ENCODE measurements around the gene EFHC2. TPM values are rescaled to one million over a fixed set of nuclear protein-coding genes. Genes with fewer than 3 reads are reported as not detected.

EFHC2 gene
- total and polyA plus RNA-seq, 5 donors from 2014 or later, result 0.14 to 1.1 (median 0.47) TPM

DNA sequence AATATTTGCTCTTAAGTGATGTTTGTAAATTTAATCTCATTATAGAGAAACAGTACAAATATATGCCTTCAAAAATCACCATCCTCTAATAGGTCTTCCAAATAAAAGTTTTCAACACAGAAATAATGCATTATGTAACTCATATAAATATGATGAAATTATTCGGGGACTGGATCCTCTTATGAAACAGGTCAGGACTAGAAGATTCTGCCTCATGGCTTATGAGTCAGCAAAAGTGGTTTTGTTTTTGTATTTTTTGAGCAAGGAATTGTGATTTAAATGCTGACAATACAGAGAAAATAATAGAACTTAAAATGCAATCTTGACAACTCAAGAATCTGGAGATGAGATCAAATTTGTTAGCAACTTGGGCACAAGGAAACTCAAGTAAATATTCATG is 190.6 kb downstream of the EFHC2 start:
- Mint-ChIP-seq H3K27me3 (peaks cover 4% of the 10 kb centered on the region), H3K4me3 (no peak overlapping the region), H3K9me3 (peaks cover 0 to 2% (median 0%) of the 10 kb centered on the region in 7 donors), H3K36me3 (no peaks in the 10 kb centered on the region), H3K4me1 (no peaks in the 10 kb centered on the region), H3K27ac (no peak overlapping the region)
- no peaks in the 10 kb centered on the region for H3K9me3 ChIP-seq (ENCODE audit: control insufficient read depth in 2 of 2, low read length in 2 of 2)
- no peaks in the 10 kb centered on the region for H3K4me1 ChIP-seq (ENCODE audit: control insufficient read depth, insufficient read depth, low read length, poor library complexity, severe bottlenecking)
- ATAC-seq (ENCODE audit: low read depth in 2 of 2) (no peak), DNase-seq (no peak)
- H3K27me3 ChIP-seq (ENCODE audit: control insufficient read depth, insufficient read depth, low read length), result no peaks in the 10 kb centered on the region
- H3K27ac ChIP-seq (ENCODE audit: insufficient read depth, low read length, poor library complexity, severe bottlenecking), result no peak overlapping the region
- H3K4me3 ChIP-seq (ENCODE audit: low read depth, low read length), result no peak overlapping the region
- H3K36me3 ChIP-seq (ENCODE audit: control insufficient read depth, insufficient read depth, low read length), result no peaks in the 10 kb centered on the region

- Histone ChIP-seq H3K9me3 (ENCODE audit: control insufficient read depth in 2 of 2, low read length in 2 of 2) (no peaks in the 10 kb centered on the region), H3K27me3 (ENCODE audit: control insufficient read depth, insufficient read depth, low read length) (no peaks in the 10 kb centered on the region), H3K36me3 (ENCODE audit: control insufficient read depth, insufficient read depth, low read length) (no peaks in the 10 kb centered on the region), H3K27ac (ENCODE audit: insufficient read depth, low read length, poor library complexity, severe bottlenecking) (no peak overlapping the region), H3K4me1 (ENCODE audit: control insufficient read depth, insufficient read depth, low read length, poor library complexity, severe bottlenecking) (no peaks in the 10 kb centered on the region), H3K4me3 (ENCODE audit: low read depth, low read length) (no peak overlapping the region)
- Mint-ChIP-seq H3K4me3 (no peak overlapping the region), H3K4me1 (no peaks in the 10 kb centered on the region), H3K9me3 (peaks cover 0 to 1% (median 0%) of the 10 kb centered on the region in 7 donors), H3K36me3 (no peaks in the 10 kb centered on the region), H3K27me3 (no peaks in the 10 kb centered on the region), H3K27ac (no peak overlapping the region)
- DNase-seq (no peak), ATAC-seq (ENCODE audit: low read depth in 2 of 2) (no peak)
Observed at GRCh38 chrX:44147130-44147529, 196.3 kb downstream of the EFHC2 start.

DNA sequence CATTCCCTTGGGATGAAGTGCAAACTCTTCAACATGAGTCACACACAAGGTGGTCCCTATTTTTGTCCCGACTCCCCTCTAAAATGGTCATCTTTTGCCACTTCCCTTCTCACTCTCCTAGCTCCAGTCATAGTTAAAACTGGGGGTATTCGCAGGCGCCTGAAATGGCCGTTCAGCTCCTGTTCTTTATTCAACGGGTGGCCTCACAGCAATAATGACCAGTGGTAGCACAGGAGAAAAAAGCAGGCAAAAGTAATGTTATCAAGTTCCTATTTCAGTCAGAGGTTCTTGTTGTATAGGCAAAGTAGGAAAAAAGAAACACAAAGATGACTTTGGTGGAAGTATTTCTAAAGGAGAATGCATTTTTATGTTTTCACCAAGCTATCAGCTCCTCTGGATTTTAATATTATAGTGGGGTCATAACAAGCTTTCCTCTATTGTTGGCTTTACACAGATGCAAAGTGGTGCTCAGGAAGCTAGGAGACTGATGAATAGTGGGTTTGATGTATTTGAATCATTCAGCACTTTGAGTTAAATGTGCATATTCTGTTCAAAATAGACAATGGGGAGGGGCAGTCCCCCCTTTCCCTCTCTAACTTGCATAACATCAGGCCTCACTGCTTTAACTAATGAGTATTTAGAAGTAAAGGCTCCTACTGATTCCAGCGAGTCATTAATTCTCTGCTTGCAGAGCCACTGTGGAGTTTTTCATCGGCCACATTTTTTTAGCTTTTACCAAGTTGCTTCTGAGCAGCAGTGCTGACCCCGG is 199.1 kb downstream of the EFHC2 start:
- ATAC-seq (ENCODE audit: low read depth in 2 of 2), result no peak
- Histone ChIP-seq H3K9me3 (ENCODE audit: control insufficient read depth in 2 of 2, low read length in 2 of 2) (no peaks in the 10 kb centered on the region), H3K4me3 (ENCODE audit: low read depth, low read length) (no peak overlapping the region), H3K4me1 (ENCODE audit: control insufficient read depth, insufficient read depth, low read length, poor library complexity, severe bottlenecking) (no peaks in the 10 kb centered on the region), H3K27ac (ENCODE audit: insufficient read depth, low read length, poor library complexity, severe bottlenecking) (no peak overlapping the region), H3K36me3 (ENCODE audit: control insufficient read depth, insufficient read depth, low read length) (no peaks in the 10 kb centered on the region), H3K27me3 (ENCODE audit: control insufficient read depth, insufficient read depth, low read length) (no peaks in the 10 kb centered on the region)
- H3K4me1 Mint-ChIP-seq, result no peaks in the 10 kb centered on the region
- H3K27ac Mint-ChIP-seq, result no peak overlapping the region
- H3K27me3 Mint-ChIP-seq, result no peaks in the 10 kb centered on the region
- peaks cover 0 to 1% (median 0%) of the 10 kb centered on the region in 7 donors for H3K9me3 Mint-ChIP-seq
- DNase-seq, result no peak
- no peak overlapping the region for H3K4me3 Mint-ChIP-seq
- no peaks in the 10 kb centered on the region for H3K36me3 Mint-ChIP-seq

- DNase-seq (no peak), ATAC-seq (ENCODE audit: low read depth in 2 of 2) (no peak)
- H3K27me3 ChIP-seq (ENCODE audit: control insufficient read depth, insufficient read depth, low read length), result no peaks in the 10 kb centered on the region
- Mint-ChIP-seq H3K9me3 (peaks cover 0 to 5% (median 0%) of the 10 kb centered on the region in 7 donors), H3K4me1 (no peaks in the 10 kb centered on the region), H3K27me3 (no peaks in the 10 kb centered on the region), H3K36me3 (no peaks in the 10 kb centered on the region), H3K27ac (no peak overlapping the region), H3K4me3 (no peak overlapping the region)
- no peak overlapping the region for H3K27ac ChIP-seq (ENCODE audit: insufficient read depth, low read length, poor library complexity, severe bottlenecking)
- H3K4me3 ChIP-seq (ENCODE audit: low read depth, low read length), result no peak overlapping the region
- H3K9me3 ChIP-seq (ENCODE audit: control insufficient read depth in 2 of 2, low read length in 2 of 2), result peaks cover 0 to 2% of the 10 kb centered on the region in 2 experiments
- no peaks in the 10 kb centered on the region for H3K4me1 ChIP-seq (ENCODE audit: control insufficient read depth, insufficient read depth, low read length, poor library complexity, severe bottlenecking)
- H3K36me3 ChIP-seq (ENCODE audit: control insufficient read depth, insufficient read depth, low read length), result no peaks in the 10 kb centered on the region
Observed at GRCh38 chrX:44143061-44143602, 200.3 kb downstream of the EFHC2 start.

DNA sequence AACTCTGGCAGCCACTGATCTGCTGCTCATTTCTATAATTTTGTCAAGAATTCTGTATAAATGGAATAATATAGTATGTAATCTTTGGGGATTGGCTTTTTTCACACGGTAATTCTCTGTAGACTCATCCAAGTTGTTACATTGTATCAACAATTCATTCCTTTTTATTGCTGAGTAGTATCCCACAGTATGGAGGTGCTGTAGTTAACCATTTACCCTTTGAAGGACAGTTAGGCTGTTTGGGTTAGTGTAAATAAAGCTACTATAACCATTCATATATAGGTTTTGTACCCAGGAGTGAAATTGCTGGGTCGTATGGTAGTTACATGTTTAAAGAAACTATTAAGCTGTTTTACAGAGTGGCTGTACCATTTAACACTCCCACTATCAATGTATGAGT is 213.3 kb downstream of the EFHC2 start:
- Histone ChIP-seq H3K9me3 (ENCODE audit: control insufficient read depth in 2 of 2, low read length in 2 of 2) (no peaks in the 10 kb centered on the region), H3K27ac (ENCODE audit: insufficient read depth, low read length, poor library complexity, severe bottlenecking) (no peak overlapping the region), H3K36me3 (ENCODE audit: control insufficient read depth, insufficient read depth, low read length) (no peaks in the 10 kb centered on the region), H3K27me3 (ENCODE audit: control insufficient read depth, insufficient read depth, low read length) (no peaks in the 10 kb centered on the region), H3K4me3 (ENCODE audit: low read depth, low read length) (no peak overlapping the region), H3K4me1 (ENCODE audit: control insufficient read depth, insufficient read depth, low read length, poor library complexity, severe bottlenecking) (no peaks in the 10 kb centered on the region)
- peaks cover 0 to 2% (median 0%) of the 10 kb centered on the region in 7 donors for H3K9me3 Mint-ChIP-seq
- H3K4me3 Mint-ChIP-seq, result no peak overlapping the region
- DNase-seq (no peak), ATAC-seq (ENCODE audit: low read depth in 2 of 2) (no peak)
- H3K27ac Mint-ChIP-seq, result no peak overlapping the region
- H3K36me3 Mint-ChIP-seq, result no peaks in the 10 kb centered on the region
- H3K27me3 Mint-ChIP-seq, result no peaks in the 10 kb centered on the region
- H3K4me1 Mint-ChIP-seq, result no peaks in the 10 kb centered on the region

DNA sequence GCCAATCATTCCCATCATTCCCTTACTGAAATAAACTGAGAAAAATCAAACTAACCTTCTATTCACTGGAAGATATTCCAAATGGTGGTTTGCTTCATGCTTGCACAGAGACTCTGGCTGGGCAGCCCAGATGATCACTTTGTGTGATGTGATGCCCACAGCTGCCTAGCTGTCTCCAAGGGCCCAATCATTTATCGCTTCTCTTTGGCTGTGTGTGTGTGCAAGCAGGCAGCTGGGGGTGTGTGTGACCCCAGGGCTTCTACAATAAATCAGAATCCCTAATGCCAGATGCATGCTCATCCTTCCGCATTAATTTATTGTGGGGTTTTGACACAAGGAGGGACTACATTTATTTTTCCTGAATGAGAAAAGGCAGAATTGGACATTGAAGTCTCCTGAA is 230.1 kb downstream of the EFHC2 start:
- H3K27me3 Mint-ChIP-seq, result no peaks in the 10 kb centered on the region
- H3K4me3 ChIP-seq (ENCODE audit: low read depth, low read length), result no peak overlapping the region
- H3K9me3 Mint-ChIP-seq, result peaks cover 0 to 2% (median 0%) of the 10 kb centered on the region in 7 donors
- H3K27me3 ChIP-seq (ENCODE audit: control insufficient read depth, insufficient read depth, low read length), result no peaks in the 10 kb centered on the region
- no peak overlapping the region for H3K27ac ChIP-seq (ENCODE audit: insufficient read depth, low read length, poor library complexity, severe bottlenecking)
- no peaks in the 10 kb centered on the region for H3K36me3 Mint-ChIP-seq
- H3K36me3 ChIP-seq (ENCODE audit: control insufficient read depth, insufficient read depth, low read length), result no peaks in the 10 kb centered on the region
- no peaks in the 10 kb centered on the region for H3K4me1 ChIP-seq (ENCODE audit: control insufficient read depth, insufficient read depth, low read length, poor library complexity, severe bottlenecking)
- no peaks in the 10 kb centered on the region for H3K4me1 Mint-ChIP-seq
- ATAC-seq (ENCODE audit: low read depth in 2 of 2) (no peak), DNase-seq (no peak)
- H3K9me3 ChIP-seq (ENCODE audit: control insufficient read depth in 2 of 2, low read length in 2 of 2), result peaks cover 0 to 2% of the 10 kb centered on the region in 2 experiments
- no peak overlapping the region for H3K4me3 Mint-ChIP-seq
- no peak overlapping the region for H3K27ac Mint-ChIP-seq

GRCh38 chrX:44106864-44107263 is 236.6 kb downstream of the EFHC2 start:
- no peaks in the 10 kb centered on the region for H3K36me3 ChIP-seq (ENCODE audit: control insufficient read depth, insufficient read depth, low read length)
- no peak for DNase-seq
- no peak overlapping the region for H3K27ac ChIP-seq (ENCODE audit: insufficient read depth, low read length, poor library complexity, severe bottlenecking)
- Mint-ChIP-seq H3K27ac (no peak overlapping the region), H3K9me3 (peaks cover 0 to 8% (median 2%) of the 10 kb centered on the region in 7 donors), H3K36me3 (no peaks in the 10 kb centered on the region), H3K27me3 (peaks cover 14% of the 10 kb centered on the region), H3K4me1 (no peaks in the 10 kb centered on the region), H3K4me3 (no peak overlapping the region)
- no peaks in the 10 kb centered on the region for H3K4me1 ChIP-seq (ENCODE audit: control insufficient read depth, insufficient read depth, low read length, poor library complexity, severe bottlenecking)
- H3K27me3 ChIP-seq (ENCODE audit: control insufficient read depth, insufficient read depth, low read length), result no peaks in the 10 kb centered on the region
- peaks cover 0 to 2% of the 10 kb centered on the region in 2 experiments for H3K9me3 ChIP-seq (ENCODE audit: control insufficient read depth in 2 of 2, low read length in 2 of 2)
- ATAC-seq (ENCODE audit: low read depth in 2 of 2), result no peak
- no peak overlapping the region for H3K4me3 ChIP-seq (ENCODE audit: low read depth, low read length)

Data from CD4-positive, CD25-positive, alpha-beta regulatory T cell (primary cell).